PFSK-1 (cell line): ENCODE results near the gene USP20.

Experiments
- POLR2AphosphoS5 ChIP-seq: IDR thresholded peaks from 2 replicates; pipeline ENCODE4 v1.6.1; 2012; ENCODE audit warnings: low read depth, mild to moderate bottlenecking, control low read depth, low read length, moderate library complexity
- SIN3A ChIP-seq: IDR thresholded peaks from 2 replicates; pipeline ENCODE4 v1.6.1; 2012; ENCODE audit warnings: mild to moderate bottlenecking, low read length, moderate library complexity, borderline replicate concordance; ENCODE audit not compliant: insufficient read depth
- TAF1 ChIP-seq: IDR thresholded peaks from 2 replicates; pipeline ENCODE4 v1.6.1; 2012; ENCODE audit warnings: low read length, control low read depth, borderline replicate concordance; ENCODE audit not compliant: insufficient read depth

DNA sequence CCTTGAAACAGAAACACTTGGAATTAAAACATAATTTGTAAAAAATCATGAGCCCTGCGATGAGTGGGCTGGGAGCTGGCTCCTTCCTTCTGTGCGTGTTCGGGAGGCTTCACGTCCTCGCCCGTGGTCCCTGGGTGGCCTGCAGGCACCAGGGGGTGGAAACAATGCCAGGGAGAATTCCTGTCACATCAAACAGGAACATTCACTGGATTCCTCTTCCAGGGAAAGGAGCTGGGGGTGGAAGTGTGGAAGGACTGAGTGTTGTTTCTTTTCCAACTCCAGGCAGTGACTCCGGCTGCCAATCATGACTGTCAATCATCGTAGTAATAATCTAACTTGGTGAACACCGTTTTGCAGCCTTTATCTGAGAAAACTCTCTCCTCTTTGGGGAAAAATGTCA lies 21.6 kb upstream of the USP20 start:
- TF ChIP-seq TAF1 (no peak), POLR2AphosphoS5 (no peak), SIN3A (no peak)
